Measurements from ENCODE around the gene GLT1D1.

The GLT1D1 gene

GRCh38 chr12:128995619-128996018 is 142.3 kb downstream of the GLT1D1 start:
- no peaks in the 10 kb centered on the region for H3K36me3 Mint-ChIP-seq
- H3K27me3 Mint-ChIP-seq, result peaks cover 5% of the 10 kb centered on the region
- H3K4me1 Mint-ChIP-seq (ENCODE audit: low read depth), result no peaks in the 10 kb centered on the region
- no peak overlapping the region for H3K4me3 Mint-ChIP-seq
- no peaks in the 10 kb centered on the region for H3K9me3 Mint-ChIP-seq (ENCODE audit: low read depth)
- H3K27ac Mint-ChIP-seq, result no peak overlapping the region

DNA sequence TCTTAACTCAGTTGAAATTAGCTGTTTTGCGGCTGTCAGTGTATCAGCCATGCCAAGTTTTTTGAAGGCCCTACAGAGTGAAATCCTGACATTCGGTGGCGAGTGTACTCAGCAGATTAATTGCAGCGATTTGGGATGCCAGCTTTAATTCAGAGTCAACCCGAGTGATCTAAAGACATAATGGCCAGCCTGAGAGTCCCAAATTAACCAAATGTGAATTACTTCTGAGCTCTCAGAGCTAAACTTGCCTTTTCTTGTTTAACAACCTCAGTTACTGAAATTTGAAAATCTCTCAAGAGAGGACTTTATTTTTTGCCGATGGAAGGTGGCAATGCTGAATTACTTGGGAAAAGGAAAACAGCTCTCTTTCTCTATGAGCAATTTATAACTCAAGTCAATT is 148.5 kb downstream of the GLT1D1 start:
- Mint-ChIP-seq H3K9me3 (ENCODE audit: low read depth) (no peaks in the 10 kb centered on the region), H3K4me1 (ENCODE audit: low read depth) (no peaks in the 10 kb centered on the region), H3K4me3 (no peak overlapping the region), H3K27me3 (peaks cover 3% of the 10 kb centered on the region), H3K36me3 (no peaks in the 10 kb centered on the region), H3K27ac (no peak overlapping the region)

- Mint-ChIP-seq H3K9me3 (ENCODE audit: low read depth) (no peaks in the 10 kb centered on the region), H3K27me3 (peaks cover 3% of the 10 kb centered on the region), H3K4me1 (ENCODE audit: low read depth) (no peaks in the 10 kb centered on the region), H3K4me3 (no peak overlapping the region), H3K27ac (no peak overlapping the region), H3K36me3 (no peaks in the 10 kb centered on the region)
Observed at GRCh38 chr12:129002427-129002826, 149.1 kb downstream of the GLT1D1 start.

- H3K27me3 Mint-ChIP-seq, result peaks cover 3% of the 10 kb centered on the region
- no peaks in the 10 kb centered on the region for H3K36me3 Mint-ChIP-seq
- H3K4me1 Mint-ChIP-seq (ENCODE audit: low read depth), result no peaks in the 10 kb centered on the region
- H3K9me3 Mint-ChIP-seq (ENCODE audit: low read depth), result no peaks in the 10 kb centered on the region
- H3K27ac Mint-ChIP-seq, result no peak overlapping the region
- H3K4me3 Mint-ChIP-seq, result no peak overlapping the region
Observed at GRCh38 chr12:129005416-129005815, 152.1 kb downstream of the GLT1D1 start.

- H3K27me3 Mint-ChIP-seq, result peaks cover 3% of the 10 kb centered on the region
Observed at GRCh38 chr12:129005829-129006228, 152.6 kb downstream of the GLT1D1 start.

DNA sequence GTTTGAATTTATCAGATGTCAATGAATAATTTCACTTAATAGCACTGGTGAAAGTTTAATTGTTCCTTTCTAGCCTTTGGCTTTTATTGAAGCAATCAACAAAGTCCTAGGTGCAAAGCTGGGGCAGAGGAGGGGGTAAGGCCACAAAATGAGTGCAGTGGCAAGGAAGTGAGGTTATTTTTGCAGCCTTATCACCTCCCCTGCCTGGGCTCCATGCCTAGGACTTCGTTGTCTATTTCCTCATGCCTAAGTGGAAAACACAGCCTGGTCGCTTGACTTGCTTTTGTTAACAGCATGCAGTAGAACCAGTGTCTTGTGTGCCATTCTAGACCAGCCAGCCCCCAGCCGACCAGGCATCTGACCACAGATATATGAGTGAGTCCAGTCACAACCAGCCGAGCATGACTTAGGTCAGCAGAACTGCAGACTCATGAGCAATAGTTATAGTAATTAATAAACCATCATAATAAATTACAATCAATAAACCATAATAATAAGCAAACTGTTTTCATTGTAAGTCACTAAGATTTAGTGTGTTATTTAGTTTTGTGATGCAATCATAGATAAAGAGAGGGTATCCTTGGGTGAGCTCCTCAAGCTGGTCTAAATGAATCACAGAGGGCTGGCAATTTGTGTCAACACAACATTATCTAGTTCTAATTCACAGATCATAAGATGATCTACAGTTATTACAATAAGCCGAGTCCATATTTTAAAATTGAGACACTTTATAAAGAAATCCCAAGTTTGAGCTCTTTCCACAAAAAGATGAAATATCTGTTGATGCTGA is 156.8 kb downstream of the GLT1D1 start:
- no peaks in the 10 kb centered on the region for H3K27me3 Mint-ChIP-seq
- H3K4me3 Mint-ChIP-seq, result no peak overlapping the region
- H3K4me1 Mint-ChIP-seq (ENCODE audit: low read depth), result no peaks in the 10 kb centered on the region
- H3K9me3 Mint-ChIP-seq (ENCODE audit: low read depth), result no peaks in the 10 kb centered on the region
- H3K36me3 Mint-ChIP-seq, result no peaks in the 10 kb centered on the region
- H3K27ac Mint-ChIP-seq, result no peak overlapping the region

More at GRCh38 chr12:129005829-129006228, 152.6 kb downstream of the GLT1D1 start:
- Mint-ChIP-seq H3K4me1 (ENCODE audit: low read depth) (no peaks in the 10 kb centered on the region), H3K36me3 (no peaks in the 10 kb centered on the region), H3K27ac (no peak overlapping the region), H3K4me3 (no peak overlapping the region), H3K9me3 (ENCODE audit: low read depth) (no peaks in the 10 kb centered on the region)

- H3K27ac Mint-ChIP-seq, result no peak overlapping the region
- no peaks in the 10 kb centered on the region for H3K27me3 Mint-ChIP-seq
- peaks cover 8% of the 10 kb centered on the region for H3K9me3 Mint-ChIP-seq (ENCODE audit: low read depth)
- H3K4me3 Mint-ChIP-seq, result no peak overlapping the region
- H3K4me1 Mint-ChIP-seq (ENCODE audit: low read depth), result no peaks in the 10 kb centered on the region
- no peaks in the 10 kb centered on the region for H3K36me3 Mint-ChIP-seq
Observed at GRCh38 chr12:129016159-129016558, 162.9 kb downstream of the GLT1D1 start.

- Mint-ChIP-seq H3K27me3 (no peaks in the 10 kb centered on the region), H3K9me3 (ENCODE audit: low read depth) (peaks cover 4% of the 10 kb centered on the region), H3K4me1 (ENCODE audit: low read depth) (no peaks in the 10 kb centered on the region), H3K27ac (no peak overlapping the region), H3K4me3 (no peak overlapping the region), H3K36me3 (no peaks in the 10 kb centered on the region)
Observed at GRCh38 chr12:129025055-129025454, 171.8 kb downstream of the GLT1D1 start.

DNA sequence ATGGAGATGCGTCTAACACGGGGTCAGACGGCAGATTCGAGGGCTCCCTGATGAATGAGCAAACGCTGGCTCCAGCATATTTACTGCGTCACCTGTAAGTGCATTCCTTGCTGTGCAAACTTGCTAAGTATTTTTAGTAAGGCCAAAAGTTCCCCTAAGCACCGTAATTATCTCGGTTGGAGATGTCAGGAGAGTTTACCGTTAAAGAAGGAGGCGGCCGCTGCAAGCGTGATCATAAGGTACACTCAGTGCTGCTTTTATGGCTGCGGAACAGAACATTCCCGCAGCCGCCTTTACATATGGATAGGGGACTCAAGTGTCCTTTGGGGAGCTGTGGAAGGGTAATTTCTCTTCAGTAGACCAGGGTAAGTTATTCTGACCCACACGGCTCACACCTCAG is 175.6 kb downstream of the GLT1D1 start:
- Mint-ChIP-seq H3K4me1 (ENCODE audit: low read depth) (no peaks in the 10 kb centered on the region), H3K9me3 (ENCODE audit: low read depth) (no peaks in the 10 kb centered on the region), H3K27me3 (peaks cover 3% of the 10 kb centered on the region), H3K36me3 (no peaks in the 10 kb centered on the region), H3K27ac (no peak overlapping the region), H3K4me3 (no peak overlapping the region)

All from activated naive CD8-positive, alpha-beta T cell (primary cell).